Liver (tissue), 3 donors: ENCODE results near the gene SUGT1.

ENCODE experiments used
- FOXA1 ChIP-seq: IDR thresholded peaks from 2 replicates; pipeline ENCODE4 v1.6.1; 2016; ENCODE audit warnings: antibody characterized with exemption
- GABPA ChIP-seq, 2 donors: IDR thresholded peaks in 1 of 2; conservative IDR thresholded peaks in 1 of 2; 2 replicates each; pipeline ENCODE4 v1.6.1; 2016; ENCODE audit warnings: antibody characterized with exemption in 2 of 2, mild to moderate bottlenecking in 1 of 2, moderate library complexity in 1 of 2
- HNF4G ChIP-seq: IDR thresholded peaks from 2 replicates; pipeline ENCODE4 v1.6.1; 2016; ENCODE audit warnings: antibody characterized with exemption
- JUND ChIP-seq, 2 donors: IDR thresholded peaks; 2 replicates each; pipeline ENCODE4 v1.6.1; 2016; ENCODE audit warnings: antibody characterized with exemption in 2 of 2
- RXRA ChIP-seq, 2 donors: IDR thresholded peaks; 2 replicates each; pipeline ENCODE4 v1.6.1; 2017 to 2018; ENCODE audit warnings: antibody characterized with exemption in 2 of 2, mild to moderate bottlenecking in 1 of 2
- TAF1 ChIP-seq: conservative IDR thresholded peaks from 2 replicates; pipeline ENCODE4 v1.6.1; 2016; ENCODE audit warnings: antibody characterized with exemption, mild to moderate bottlenecking
- TF ChIP-seq, protein P1 (sequence below): fragments of 150-350 bp; IDR thresholded peaks from 2 replicates; pipeline ENCODE4 v1.5.1; 2017; ENCODE audit warnings: improper control_type of control experiment, low read depth, low read length; ENCODE audit not compliant: missing input control
- TF ChIP-seq, protein P2 (sequence below): IDR thresholded peaks from 2 replicates; pipeline ENCODE4 v1.6.1; 2016; ENCODE audit warnings: antibody characterized with exemption
- TF ChIP-seq, protein P3 (sequence below): IDR thresholded peaks from 2 replicates; pipeline ENCODE4 v1.6.1; 2016; ENCODE audit warnings: antibody characterized with exemption, mild to moderate bottlenecking
- TF ChIP-seq, protein P4 (sequence below): IDR thresholded peaks from 2 replicates; pipeline ENCODE4 v1.6.1; 2016; ENCODE audit warnings: antibody characterized with exemption
- donor health status: healthy.
- donor health status: healthy.

DNA sequence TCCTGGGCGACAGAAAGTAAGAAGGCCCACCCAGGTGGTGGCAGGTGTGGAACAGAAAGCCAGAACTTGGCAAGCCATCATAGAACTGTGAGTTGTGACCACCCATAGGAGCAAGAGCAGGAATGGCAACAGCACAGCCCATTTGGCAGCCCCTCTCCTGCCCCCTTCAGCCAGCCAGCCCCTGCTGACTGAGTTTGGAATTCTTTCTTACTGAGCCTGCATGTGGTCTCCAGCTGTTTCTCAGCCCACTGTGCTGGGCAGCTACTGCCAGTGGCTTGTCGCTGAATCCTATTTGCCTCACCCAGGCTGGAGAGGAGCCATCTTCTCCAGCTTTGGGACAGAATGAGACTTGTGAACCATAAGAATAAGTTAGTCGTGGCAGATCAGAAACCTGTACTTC is 58.6 kb downstream of the SUGT1 start:
- TF ChIP-seq, protein P1, sequence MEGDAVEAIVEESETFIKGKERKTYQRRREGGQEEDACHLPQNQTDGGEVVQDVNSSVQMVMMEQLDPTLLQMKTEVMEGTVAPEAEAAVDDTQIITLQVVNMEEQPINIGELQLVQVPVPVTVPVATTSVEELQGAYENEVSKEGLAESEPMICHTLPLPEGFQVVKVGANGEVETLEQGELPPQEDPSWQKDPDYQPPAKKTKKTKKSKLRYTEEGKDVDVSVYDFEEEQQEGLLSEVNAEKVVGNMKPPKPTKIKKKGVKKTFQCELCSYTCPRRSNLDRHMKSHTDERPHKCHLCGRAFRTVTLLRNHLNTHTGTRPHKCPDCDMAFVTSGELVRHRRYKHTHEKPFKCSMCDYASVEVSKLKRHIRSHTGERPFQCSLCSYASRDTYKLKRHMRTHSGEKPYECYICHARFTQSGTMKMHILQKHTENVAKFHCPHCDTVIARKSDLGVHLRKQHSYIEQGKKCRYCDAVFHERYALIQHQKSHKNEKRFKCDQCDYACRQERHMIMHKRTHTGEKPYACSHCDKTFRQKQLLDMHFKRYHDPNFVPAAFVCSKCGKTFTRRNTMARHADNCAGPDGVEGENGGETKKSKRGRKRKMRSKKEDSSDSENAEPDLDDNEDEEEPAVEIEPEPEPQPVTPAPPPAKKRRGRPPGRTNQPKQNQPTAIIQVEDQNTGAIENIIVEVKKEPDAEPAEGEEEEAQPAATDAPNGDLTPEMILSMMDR, result no peak
- TF ChIP-seq, protein P2, sequence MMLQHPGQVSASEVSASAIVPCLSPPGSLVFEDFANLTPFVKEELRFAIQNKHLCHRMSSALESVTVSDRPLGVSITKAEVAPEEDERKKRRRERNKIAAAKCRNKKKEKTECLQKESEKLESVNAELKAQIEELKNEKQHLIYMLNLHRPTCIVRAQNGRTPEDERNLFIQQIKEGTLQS, result no peak
- TF ChIP-seq TAF1, result no peak
- TF ChIP-seq, protein P3, sequence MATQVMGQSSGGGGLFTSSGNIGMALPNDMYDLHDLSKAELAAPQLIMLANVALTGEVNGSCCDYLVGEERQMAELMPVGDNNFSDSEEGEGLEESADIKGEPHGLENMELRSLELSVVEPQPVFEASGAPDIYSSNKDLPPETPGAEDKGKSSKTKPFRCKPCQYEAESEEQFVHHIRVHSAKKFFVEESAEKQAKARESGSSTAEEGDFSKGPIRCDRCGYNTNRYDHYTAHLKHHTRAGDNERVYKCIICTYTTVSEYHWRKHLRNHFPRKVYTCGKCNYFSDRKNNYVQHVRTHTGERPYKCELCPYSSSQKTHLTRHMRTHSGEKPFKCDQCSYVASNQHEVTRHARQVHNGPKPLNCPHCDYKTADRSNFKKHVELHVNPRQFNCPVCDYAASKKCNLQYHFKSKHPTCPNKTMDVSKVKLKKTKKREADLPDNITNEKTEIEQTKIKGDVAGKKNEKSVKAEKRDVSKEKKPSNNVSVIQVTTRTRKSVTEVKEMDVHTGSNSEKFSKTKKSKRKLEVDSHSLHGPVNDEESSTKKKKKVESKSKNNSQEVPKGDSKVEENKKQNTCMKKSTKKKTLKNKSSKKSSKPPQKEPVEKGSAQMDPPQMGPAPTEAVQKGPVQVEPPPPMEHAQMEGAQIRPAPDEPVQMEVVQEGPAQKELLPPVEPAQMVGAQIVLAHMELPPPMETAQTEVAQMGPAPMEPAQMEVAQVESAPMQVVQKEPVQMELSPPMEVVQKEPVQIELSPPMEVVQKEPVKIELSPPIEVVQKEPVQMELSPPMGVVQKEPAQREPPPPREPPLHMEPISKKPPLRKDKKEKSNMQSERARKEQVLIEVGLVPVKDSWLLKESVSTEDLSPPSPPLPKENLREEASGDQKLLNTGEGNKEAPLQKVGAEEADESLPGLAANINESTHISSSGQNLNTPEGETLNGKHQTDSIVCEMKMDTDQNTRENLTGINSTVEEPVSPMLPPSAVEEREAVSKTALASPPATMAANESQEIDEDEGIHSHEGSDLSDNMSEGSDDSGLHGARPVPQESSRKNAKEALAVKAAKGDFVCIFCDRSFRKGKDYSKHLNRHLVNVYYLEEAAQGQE, result no peak
- TF ChIP-seq, protein P4, sequence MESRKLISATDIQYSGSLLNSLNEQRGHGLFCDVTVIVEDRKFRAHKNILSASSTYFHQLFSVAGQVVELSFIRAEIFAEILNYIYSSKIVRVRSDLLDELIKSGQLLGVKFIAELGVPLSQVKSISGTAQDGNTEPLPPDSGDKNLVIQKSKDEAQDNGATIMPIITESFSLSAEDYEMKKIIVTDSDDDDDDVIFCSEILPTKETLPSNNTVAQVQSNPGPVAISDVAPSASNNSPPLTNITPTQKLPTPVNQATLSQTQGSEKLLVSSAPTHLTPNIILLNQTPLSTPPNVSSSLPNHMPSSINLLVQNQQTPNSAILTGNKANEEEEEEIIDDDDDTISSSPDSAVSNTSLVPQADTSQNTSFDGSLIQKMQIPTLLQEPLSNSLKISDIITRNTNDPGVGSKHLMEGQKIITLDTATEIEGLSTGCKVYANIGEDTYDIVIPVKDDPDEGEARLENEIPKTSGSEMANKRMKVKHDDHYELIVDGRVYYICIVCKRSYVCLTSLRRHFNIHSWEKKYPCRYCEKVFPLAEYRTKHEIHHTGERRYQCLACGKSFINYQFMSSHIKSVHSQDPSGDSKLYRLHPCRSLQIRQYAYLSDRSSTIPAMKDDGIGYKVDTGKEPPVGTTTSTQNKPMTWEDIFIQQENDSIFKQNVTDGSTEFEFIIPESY, result no peak
- TF ChIP-seq RXRA (IDR thresholded peaks at IDR 0.05), result no peak
- TF ChIP-seq HNF4G, result no peak
- no peak for TF ChIP-seq FOXA1
- no peak for TF ChIP-seq GABPA (IDR thresholded peaks at IDR 0.05 in 1 of 2, conservative IDR thresholded peaks at IDR 0.05 in 1 of 2)
- TF ChIP-seq JUND (IDR thresholded peaks at IDR 0.05), result no peak
